SU-DHL-6 (cell line): ENCODE results near the gene KCNIP4.

ENCODE experiments used
- H2AFZ ChIP-seq: fragments of 200-600 bp; sonication (generic); 2 replicates; pipeline ENCODE4 v1.6.1; 2014; ENCODE audit warnings: low read depth, mild to moderate bottlenecking, moderate library complexity, mixed read lengths, antibody characterized with exemption, low read length; ENCODE audit not compliant: severe bottlenecking
- H3F3A ChIP-seq: fragments of 200-600 bp; shearing (Covaris generic); 2 replicates; pipeline ENCODE4 v1.6.0; 2016; ENCODE audit warnings: antibody characterized with exemption, mild to moderate bottlenecking; ENCODE audit not compliant: insufficient read depth
- H3K27ac ChIP-seq: fragments of 200-600 bp; sonication (generic); 2 replicates; pipeline ENCODE4 v1.5.1; 2016; ENCODE audit warnings: low read depth, mild to moderate bottlenecking, low read length, moderate library complexity, mixed read lengths
- H3K27me3 ChIP-seq: fragments of 200-600 bp; sonication (generic), shearing (Covaris generic); 2 replicates; pipeline ENCODE4 v1.6.0; 2014; ENCODE audit warnings: mild to moderate bottlenecking, low read length
- H3K36me3 ChIP-seq: fragments of 200-600 bp; sonication (generic); 2 replicates; pipeline ENCODE4 v1.6.1; 2014; ENCODE audit warnings: mild to moderate bottlenecking, low read length, mixed read lengths
- H3K4me2 ChIP-seq: fragments of 300-600, 200-600 bp; shearing (Covaris generic), sonication (generic); 2 replicates; pipeline ENCODE4 v1.6.0; 2014; ENCODE audit warnings: low read length, low read depth, mild to moderate bottlenecking; ENCODE audit not compliant: poor library complexity, severe bottlenecking
- H3K4me3 ChIP-seq: fragments of 200-600 bp; sonication (generic); 2 replicates; pipeline ENCODE4 v1.5.1; 2014; ENCODE audit warnings: antibody characterized with exemption, low read length, mild to moderate bottlenecking, mixed read lengths; ENCODE audit not compliant: insufficient read depth, poor library complexity, severe bottlenecking
- H3K79me2 ChIP-seq: fragments of 200-600 bp; sonication (generic); 2 replicates; pipeline ENCODE4 v1.6.1; 2014; ENCODE audit warnings: mild to moderate bottlenecking, low read length, moderate library complexity; ENCODE audit not compliant: insufficient read depth
- H3K9ac ChIP-seq: fragments of 200-600 bp; sonication (generic); 2 replicates; pipeline ENCODE4 v1.7.0; 2014; ENCODE audit warnings: mild to moderate bottlenecking, low read length
- H3K9me2 ChIP-seq: fragments of 200-600 bp; sonication (generic); replicated peaks from 2 replicates; pipeline ENCODE4 v1.6.1; 2014; ENCODE audit warnings: low read length; ENCODE audit not compliant: insufficient read depth
- H3K9me3 ChIP-seq: fragments of 200-600 bp; sonication (generic); 2 replicates; pipeline ENCODE4 v1.6.1; 2014; ENCODE audit warnings: low read length, mixed read lengths; ENCODE audit not compliant: insufficient read depth
- H4K20me1 ChIP-seq: fragments of 200-600 bp; sonication (generic); 2 replicates; pipeline ENCODE4 v1.6.1; 2014; ENCODE audit warnings: low read depth, mild to moderate bottlenecking, antibody characterized with exemption, low read length, moderate library complexity, mixed read lengths
- EZH2phosphoT487 ChIP-seq: fragments of 200-600 bp; sonication (generic), shearing (Covaris generic); conservative IDR thresholded peaks from 2 replicates; pipeline ENCODE4 v1.6.1; 2018; ENCODE audit warnings: mild to moderate bottlenecking, antibody characterized with exemption, low read length, moderate library complexity, mixed read lengths
- TF ChIP-seq, protein P1 (sequence below): fragments of 200-600 bp; sonication (generic); IDR thresholded peaks from one replicate; pipeline ENCODE4 v1.5.1; 2017; ENCODE audit warnings: antibody characterized with exemption, mild to moderate bottlenecking, low read length, moderate library complexity; ENCODE audit not compliant: insufficient read depth, poor library complexity, severe bottlenecking

Gene KCNIP4

DNA sequence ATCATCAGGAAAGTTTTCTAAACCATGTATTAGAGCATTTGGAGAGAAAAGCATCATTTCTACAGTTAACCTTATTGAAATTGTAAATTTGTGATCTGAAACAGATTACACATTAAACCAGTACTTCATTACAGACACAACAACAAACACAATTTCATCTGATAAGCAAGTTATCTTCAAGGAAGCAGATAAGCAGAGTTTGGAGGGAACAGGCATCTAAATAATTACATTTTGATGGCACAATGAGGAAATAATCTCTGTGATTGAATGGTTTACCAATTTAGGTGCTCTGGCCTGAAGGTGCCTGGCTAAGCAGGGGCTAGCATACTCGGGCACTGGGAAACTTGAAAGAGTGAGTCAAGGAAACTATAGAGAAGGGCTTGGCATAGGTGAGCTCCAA is 628.5 kb downstream of the KCNIP4 start:
- Histone ChIP-seq H2AFZ (no peak overlapping the region), H3K9me2 (no peaks in the 10 kb centered on the region), H3K27ac (no peak overlapping the region), H3K9ac (no peak overlapping the region), H3K4me3 (no peak overlapping the region), H3F3A (no peaks in the 10 kb centered on the region), H3K27me3 (no peaks in the 10 kb centered on the region), H3K36me3 (no peaks in the 10 kb centered on the region), H3K9me3 (peaks cover 7% of the 10 kb centered on the region; the same call in 1 of the 2 replicates), H4K20me1 (no peaks in the 10 kb centered on the region), H3K79me2 (no peaks in the 10 kb centered on the region), H3K4me2 (no peak overlapping the region)
- TF ChIP-seq EZH2phosphoT487, result no peak
- TF ChIP-seq, protein P1, sequence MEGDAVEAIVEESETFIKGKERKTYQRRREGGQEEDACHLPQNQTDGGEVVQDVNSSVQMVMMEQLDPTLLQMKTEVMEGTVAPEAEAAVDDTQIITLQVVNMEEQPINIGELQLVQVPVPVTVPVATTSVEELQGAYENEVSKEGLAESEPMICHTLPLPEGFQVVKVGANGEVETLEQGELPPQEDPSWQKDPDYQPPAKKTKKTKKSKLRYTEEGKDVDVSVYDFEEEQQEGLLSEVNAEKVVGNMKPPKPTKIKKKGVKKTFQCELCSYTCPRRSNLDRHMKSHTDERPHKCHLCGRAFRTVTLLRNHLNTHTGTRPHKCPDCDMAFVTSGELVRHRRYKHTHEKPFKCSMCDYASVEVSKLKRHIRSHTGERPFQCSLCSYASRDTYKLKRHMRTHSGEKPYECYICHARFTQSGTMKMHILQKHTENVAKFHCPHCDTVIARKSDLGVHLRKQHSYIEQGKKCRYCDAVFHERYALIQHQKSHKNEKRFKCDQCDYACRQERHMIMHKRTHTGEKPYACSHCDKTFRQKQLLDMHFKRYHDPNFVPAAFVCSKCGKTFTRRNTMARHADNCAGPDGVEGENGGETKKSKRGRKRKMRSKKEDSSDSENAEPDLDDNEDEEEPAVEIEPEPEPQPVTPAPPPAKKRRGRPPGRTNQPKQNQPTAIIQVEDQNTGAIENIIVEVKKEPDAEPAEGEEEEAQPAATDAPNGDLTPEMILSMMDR, result no peak

DNA sequence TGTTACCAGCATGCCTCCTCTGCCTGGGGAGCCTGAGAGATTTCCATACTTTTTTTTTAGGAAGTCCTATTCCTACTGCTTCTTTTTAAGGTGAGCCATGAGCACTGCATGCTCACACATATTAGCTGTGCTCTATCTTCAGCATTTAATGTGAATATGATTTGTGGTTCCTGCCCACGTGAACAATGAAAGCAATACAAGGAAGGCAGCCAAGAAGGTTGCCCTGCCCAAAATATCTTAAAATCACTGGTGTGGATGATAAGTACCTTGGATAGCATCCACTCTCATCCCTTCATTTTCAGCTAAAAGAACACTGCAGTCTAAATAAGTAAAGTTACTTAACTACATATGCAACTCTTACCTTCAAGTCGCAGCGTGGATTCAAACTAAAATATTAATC is 640.9 kb downstream of the KCNIP4 start:
- Histone ChIP-seq H3K36me3 (no peaks in the 10 kb centered on the region), H3K9me2 (no peaks in the 10 kb centered on the region), H3K9ac (no peak overlapping the region), H3K27me3 (no peaks in the 10 kb centered on the region), H3K9me3 (no peaks in the 10 kb centered on the region), H3K79me2 (no peaks in the 10 kb centered on the region), H3F3A (no peaks in the 10 kb centered on the region), H3K27ac (no peak overlapping the region), H3K4me3 (no peak overlapping the region), H4K20me1 (no peaks in the 10 kb centered on the region), H2AFZ (no peak overlapping the region), H3K4me2 (no peak overlapping the region)
- TF ChIP-seq, protein P1, result no peak
- TF ChIP-seq EZH2phosphoT487, result no peak

DNA sequence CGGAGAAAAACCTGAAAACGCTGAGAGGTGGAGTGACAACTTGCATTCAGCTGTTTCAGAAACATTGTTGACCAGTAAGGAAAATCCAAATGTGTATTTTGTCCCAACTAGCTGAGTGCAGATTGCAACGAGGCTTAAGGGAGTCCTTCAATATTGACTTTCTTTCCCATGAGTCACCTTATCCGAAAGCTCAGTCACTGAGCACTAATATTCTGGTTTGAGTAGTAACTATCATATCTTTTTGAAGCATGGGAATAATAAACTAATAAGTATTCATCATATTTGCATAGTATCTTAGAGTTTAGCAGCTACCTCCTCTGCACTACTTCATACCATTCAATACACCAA is 644.1 kb downstream of the KCNIP4 start:
- no peak overlapping the region for H2AFZ ChIP-seq
- H4K20me1 ChIP-seq, result no peaks in the 10 kb centered on the region
- no peak overlapping the region for H3K27ac ChIP-seq
- H3K36me3 ChIP-seq, result no peaks in the 10 kb centered on the region
- no peaks in the 10 kb centered on the region for H3F3A ChIP-seq
- H3K9me3 ChIP-seq, result no peaks in the 10 kb centered on the region
- H3K27me3 ChIP-seq, result no peaks in the 10 kb centered on the region
- no peak overlapping the region for H3K9ac ChIP-seq
- no peak overlapping the region for H3K4me2 ChIP-seq
- no peak overlapping the region for H3K4me3 ChIP-seq
- H3K9me2 ChIP-seq, result no peaks in the 10 kb centered on the region
- TF ChIP-seq, protein P1, result no peak
- TF ChIP-seq EZH2phosphoT487, result no peak
- no peaks in the 10 kb centered on the region for H3K79me2 ChIP-seq

DNA sequence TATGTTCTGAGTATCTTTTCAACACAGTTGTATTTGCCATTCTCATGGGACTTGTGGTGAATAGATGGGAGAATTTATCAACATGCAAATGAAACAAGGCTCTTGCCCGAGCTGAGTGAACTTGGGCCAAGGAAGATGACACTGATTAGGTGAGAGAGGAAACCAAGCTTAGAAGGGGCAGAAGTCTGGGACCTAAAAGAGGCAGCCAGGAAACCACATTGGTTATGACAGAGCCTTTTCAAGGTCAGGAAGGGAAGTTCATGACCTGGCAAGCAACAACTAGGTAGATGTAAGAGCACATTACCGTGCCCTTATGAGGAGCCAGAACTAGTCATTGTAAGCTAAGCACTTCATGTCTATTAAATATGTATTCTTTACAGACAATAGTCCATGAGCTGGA is 658.0 kb downstream of the KCNIP4 start:
- Histone ChIP-seq H4K20me1 (no peaks in the 10 kb centered on the region), H2AFZ (no peak overlapping the region), H3K4me3 (no peak overlapping the region), H3K79me2 (no peaks in the 10 kb centered on the region), H3K9me3 (no peaks in the 10 kb centered on the region), H3K4me2 (no peak overlapping the region), H3K9ac (no peak overlapping the region), H3K27ac (no peak overlapping the region), H3F3A (no peaks in the 10 kb centered on the region), H3K9me2 (no peaks in the 10 kb centered on the region), H3K27me3 (no peaks in the 10 kb centered on the region), H3K36me3 (no peaks in the 10 kb centered on the region)
- TF ChIP-seq EZH2phosphoT487, result no peak
- TF ChIP-seq, protein P1, result no peak
